ENCODE results near the gene SPOCK1.

- TF ChIP-seq CTCF (conservative IDR thresholded peaks at IDR 0.05 in 1 of 2, IDR thresholded peaks at IDR 0.05 in 1 of 2; ENCODE audit: extremely low read depth in 1 of 2, insufficient read depth in 1 of 2, low read depth in 1 of 2, low read length in 2 of 2): no peak
- TF ChIP-seq EZH2 (IDR thresholded peaks at IDR 0.05; ENCODE audit: borderline replicate concordance, low read length): no peak
Observed at GRCh38 chr5:137024044-137024443, 475.1 kb downstream of the SPOCK1 start.
